HEK293T (cell line): ENCODE data around the gene GLOD4.

Experiments used
- CTCF ChIA-PET: fragments of 350-600 bp; formaldehyde crosslinking; extraction: SDS; loops from one replicate; lab custom pipeline; 2021; ENCODE audit warnings: antibody characterized with exemption, inconsistent platforms; lab: Yijun Ruan, JAX
- POLR2A ChIA-PET: fragments of 350-600 bp; formaldehyde crosslinking; extraction: SDS; loops from one replicate; lab custom pipeline; 2020; ENCODE audit warnings: antibody characterized with exemption, inconsistent platforms; lab: Yijun Ruan, JAX
- DNase-seq: peaks from one replicate; pipeline ENCODE4 v3.0.0; 2012; ENCODE audit warnings: mixed read lengths; ENCODE audit errors: extremely low spot score
- ARNT ChIP-seq: fragments of 450-650 bp; IDR thresholded peaks from 2 replicates; pipeline ENCODE4 v1.6.1; 2017; ENCODE audit warnings: mild to moderate bottlenecking
- BHLHE40 ChIP-seq: fragments of 450-650 bp; IDR thresholded peaks from 2 replicates; pipeline ENCODE4 v1.6.1; 2016; ENCODE audit warnings: mild to moderate bottlenecking, moderate library complexity, borderline replicate concordance
- CTBP1 ChIP-seq: fragments of 450-650 bp; IDR thresholded peaks from 2 replicates; pipeline ENCODE4 v1.6.1; 2016; ENCODE audit warnings: borderline replicate concordance
- FOXA1 ChIP-seq: fragments of 450-650 bp; IDR thresholded peaks from 2 replicates; pipeline ENCODE4 v1.6.1; 2016; ENCODE audit warnings: mild to moderate bottlenecking
- FOXK2 ChIP-seq: fragments of 450-650 bp; IDR thresholded peaks from 2 replicates; pipeline ENCODE4 v1.6.1; 2016; ENCODE audit warnings: mild to moderate bottlenecking
- FOXM1 ChIP-seq: fragments of 450-650 bp; IDR thresholded peaks from 2 replicates; pipeline ENCODE4 v1.6.1; 2017; ENCODE audit warnings: mild to moderate bottlenecking, borderline replicate concordance
- L3MBTL2 ChIP-seq: fragments of 450-650 bp; conservative IDR thresholded peaks from 2 replicates; pipeline ENCODE4 v1.6.1; 2016; ENCODE audit warnings: mild to moderate bottlenecking
- NFRKB ChIP-seq: fragments of 450-650 bp; IDR thresholded peaks from 2 replicates; pipeline ENCODE4 v1.6.1; 2016; ENCODE audit warnings: mild to moderate bottlenecking, moderate library complexity
- PKNOX1 ChIP-seq: fragments of 450-650 bp; IDR thresholded peaks from 2 replicates; pipeline ENCODE4 v1.6.1; 2016
- SP1 ChIP-seq: fragments of 450-650 bp; IDR thresholded peaks from 2 replicates; pipeline ENCODE4 v1.6.1; 2017
- SUZ12 ChIP-seq: fragments of 450-650 bp; IDR thresholded peaks from 2 replicates; pipeline ENCODE4 v1.6.1; 2016; ENCODE audit warnings: mild to moderate bottlenecking
- TARDBP ChIP-seq: fragments of 450-650 bp; IDR thresholded peaks from 2 replicates; pipeline ENCODE4 v1.6.1; 2016
- ZNF384 ChIP-seq: fragments of 450-650 bp; IDR thresholded peaks from 2 replicates; pipeline ENCODE4 v1.6.1; 2016

Gene GLOD4

DNA sequence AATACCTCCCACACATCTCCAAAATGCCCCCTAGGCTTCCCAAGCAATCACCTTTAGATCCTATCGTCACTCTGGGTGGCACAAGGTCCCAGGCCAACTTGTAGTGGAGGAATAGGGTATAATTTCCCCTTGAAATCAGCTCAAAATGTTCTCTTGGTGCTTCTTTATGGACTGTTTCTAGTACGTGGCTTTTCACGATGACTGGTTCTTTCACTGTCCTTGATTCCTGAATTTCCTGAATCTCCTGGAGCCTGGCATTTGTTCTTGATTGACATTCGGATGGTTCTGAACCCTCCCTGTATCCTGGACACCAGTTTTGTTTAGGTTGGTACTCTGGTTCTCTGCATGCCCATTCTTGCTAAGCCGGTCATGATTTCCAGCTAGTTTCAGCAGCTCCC is 60.5 kb downstream of the GLOD4 start:
- TF ChIP-seq PKNOX1 (no peak), SP1 (no peak), FOXA1 (no peak), NFRKB (no peak), L3MBTL2 (no peak), SUZ12 (no peak), FOXK2 (no peak), ZNF384 (no peak)
- ChIA-PET CTCF (interaction anchor here (1.2 kb wide), 1 partner anchor 21 kb away, joined by 4 read pairs; no protein-coding TSS in a partner anchor), POLR2A (no interaction called here)
- DNase-seq, result no peak

DNA sequence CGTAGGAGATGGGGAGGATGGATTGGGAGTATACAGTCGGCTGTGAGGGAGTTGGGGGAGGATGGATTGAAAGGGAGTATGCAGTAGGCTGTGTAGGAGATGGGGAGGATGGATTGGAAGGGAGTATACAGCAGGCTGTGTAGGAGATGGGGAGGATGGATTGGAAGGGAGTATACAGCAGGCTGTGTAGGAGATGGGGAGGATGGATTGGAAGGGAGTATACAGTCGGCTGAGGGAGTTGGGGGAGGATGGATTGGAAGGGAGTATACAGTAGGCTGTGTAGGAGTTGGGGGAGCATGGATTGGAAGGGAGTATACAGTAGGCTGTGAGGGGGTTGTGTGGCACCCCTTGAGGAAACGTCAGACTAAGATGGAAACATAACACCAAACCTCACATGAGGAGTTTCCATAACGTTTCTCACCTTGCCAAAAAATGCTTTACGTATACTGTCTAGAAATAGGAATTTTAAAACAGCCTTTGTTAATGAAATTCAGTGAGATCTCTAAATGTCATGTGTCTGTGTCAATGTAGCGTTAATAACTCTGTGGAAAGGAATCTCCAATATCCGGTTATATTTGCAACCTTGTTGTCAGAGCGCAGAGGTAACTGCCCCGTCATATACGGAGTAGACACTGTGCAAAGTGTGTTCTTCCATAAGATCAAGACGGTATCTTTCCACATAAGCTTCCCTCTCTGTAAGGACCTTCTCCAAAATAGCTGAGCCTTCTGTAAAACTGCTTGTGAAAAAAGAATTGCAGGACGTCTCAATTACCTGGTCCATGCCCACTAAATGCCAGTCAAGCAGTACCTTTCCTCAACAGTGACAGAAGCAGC is 61.2 kb downstream of the GLOD4 start:
- ChIA-PET POLR2A (no interaction called here), CTCF (interaction anchor here (1.2 kb wide), 1 partner anchor 21 kb away, joined by 4 read pairs; no protein-coding TSS in a partner anchor)
- no peak for TF ChIP-seq L3MBTL2
- TF ChIP-seq ARNT, result no peak
- TF ChIP-seq FOXM1, result no peak
- TF ChIP-seq FOXK2, result no peak
- no peak for TF ChIP-seq ZNF384
- no peak for TF ChIP-seq TARDBP
- no peak for TF ChIP-seq CTBP1
- DNase-seq, result no peak

GRCh38 chr17:718075-718474 is 64.0 kb downstream of the GLOD4 start:
- no peak for DNase-seq
- TF ChIP-seq SUZ12 (no peak), PKNOX1 (no peak), L3MBTL2 (no peak), FOXA1 (no peak), BHLHE40 (no peak)
- CTCF ChIA-PET, result no interaction called here
- POLR2A ChIA-PET, result no interaction called here
